H1 (cell line): ENCODE results near the gene EPHA7. TPM values are rescaled to one million over a fixed set of nuclear protein-coding genes. Genes with fewer than 3 reads are reported as not detected.

Experiments used
- CTCF ChIA-PET: fragments of 300-600 bp; sonication (Branson Sonifier 250); formaldehyde crosslinking; loops from one replicate; lab custom pipeline; 2021; ENCODE audit not compliant: partially characterized antibody; lab: Charles Lee
- POLR2A ChIA-PET: fragments of 300-600 bp; sonication (Branson Sonifier 250); formaldehyde crosslinking; loops from one replicate; lab custom pipeline; 2021; ENCODE audit warnings: inconsistent platforms; ENCODE audit not compliant: partially characterized antibody; lab: Charles Lee
- DNase-seq, 2 experiments: peaks; one replicate each; pipeline versions ENCODE4 v3.0.0 to v3.0.0-alpha.2; 2010 to 2022; ENCODE audit warnings: low spot score in 2 of 2, low read depth in 1 of 2, mixed read lengths in 1 of 2
- FAIRE-seq: peaks from 2 replicates; lab custom pipeline; 2011; peaks lifted over from hg19 to GRCh38; lab: Jason Lieb, UNC
- H2AFZ ChIP-seq: 2 replicates; pipeline ENCODE4 v1.8.1; 2012; ENCODE audit warnings: low read length, inconsistent platforms
- H2AK5ac ChIP-seq: 2 replicates; pipeline ENCODE4 v1.6.1; 2013; ENCODE audit warnings: low read depth, low read length
- H2BK120ac ChIP-seq: replicated peaks from 2 replicates; pipeline ENCODE3; 2013; ENCODE audit warnings: low read depth, low read length, inconsistent platforms
- H2BK12ac ChIP-seq: 2 replicates; pipeline ENCODE4 v1.6.1; 2013; ENCODE audit warnings: low read depth, low read length
- H2BK15ac ChIP-seq: 2 replicates; pipeline ENCODE4 v1.6.1; 2013; ENCODE audit warnings: low read length
- H2BK20ac ChIP-seq: 2 replicates; pipeline ENCODE4 v1.6.1; 2013; ENCODE audit warnings: low read length
- H2BK5ac ChIP-seq: 2 replicates; pipeline ENCODE4 v1.6.1; 2013; ENCODE audit warnings: low read depth, low read length
- H3K14ac ChIP-seq: 2 replicates; pipeline ENCODE4 v1.6.1; 2013; ENCODE audit warnings: inconsistent platforms; ENCODE audit not compliant: insufficient read length
- H3K18ac ChIP-seq: 2 replicates; pipeline ENCODE4 v1.6.1; 2013; ENCODE audit warnings: low read length; ENCODE audit errors: extremely low read depth
- H3K23ac ChIP-seq: 2 replicates; pipeline ENCODE4 v1.6.1; 2013; ENCODE audit warnings: inconsistent platforms; ENCODE audit not compliant: insufficient read length
- H3K23me2 ChIP-seq: 2 replicates; pipeline ENCODE4 v1.6.1; 2013; ENCODE audit warnings: low read depth, low read length
- H3K27ac ChIP-seq: 2 replicates; pipeline ENCODE4 v1.6.1; 2011; ENCODE audit warnings: low read depth, low read length, inconsistent platforms
- H3K27me3 ChIP-seq, 4 experiments: replicated peaks in 1 of 4; 1 replicate in 1 of 4; 2 replicates in 3 of 4; pipeline versions ENCODE4 v1.6.1 to v1.8.1; 2011 to 2013; ENCODE audit warnings: low read length in 3 of 4, mild to moderate bottlenecking in 3 of 4, inconsistent platforms in 2 of 4, mixed read lengths in 2 of 4, moderate library complexity in 1 of 4; ENCODE audit not compliant: control insufficient read depth in 3 of 4, insufficient read depth in 3 of 4; ENCODE audit errors: extremely low read depth in 1 of 4
- H3K36me3 ChIP-seq, 4 experiments: 2 replicates each; pipeline versions ENCODE4 v1.6.1 to v1.8.1; 2011 to 2013; ENCODE audit warnings: mild to moderate bottlenecking in 4 of 4, low read length in 3 of 4, moderate library complexity in 2 of 4, control low read depth in 1 of 4, inconsistent platforms in 1 of 4; ENCODE audit not compliant: insufficient read depth in 4 of 4, control insufficient read depth in 2 of 4
- H3K4ac ChIP-seq: replicated peaks from 2 replicates; pipeline ENCODE3; 2013; ENCODE audit warnings: low read length, low read depth, mixed read lengths, inconsistent platforms; ENCODE audit not compliant: insufficient read length
- H3K4me1 ChIP-seq, 4 experiments: replicated peaks in 1 of 4; 1 replicate in 1 of 4; 2 replicates in 3 of 4; pipeline versions ENCODE4 v1.6.1 to v1.8.1; 2011 to 2013; ENCODE audit warnings: low read length in 3 of 4, inconsistent platforms in 2 of 4, mixed read lengths in 1 of 4; ENCODE audit not compliant: insufficient read depth in 4 of 4, control insufficient read depth in 3 of 4
- H3K4me2 ChIP-seq, 2 experiments: 2 replicates each; pipeline versions ENCODE4 v1.6.1 to v1.8.1; 2011 to 2013; ENCODE audit warnings: low read depth in 2 of 2, low read length in 2 of 2, control low read depth in 1 of 2, inconsistent platforms in 1 of 2, mild to moderate bottlenecking in 1 of 2; ENCODE audit not compliant: insufficient read depth in 1 of 2
- H3K4me3 ChIP-seq, 4 experiments: fragments of 200-600, 300-600 bp in 1 of 4; sonication (generic), shearing (Covaris generic), sonication (Bioruptor Twin) in 1 of 4; 2 replicates each; pipeline versions ENCODE4 v1.5.1 to v1.8.1; 2011 to 2016; ENCODE audit warnings: low read length in 4 of 4, low read depth in 3 of 4, control low read depth in 2 of 4, inconsistent platforms in 2 of 4, mild to moderate bottlenecking in 2 of 4, mixed read lengths in 1 of 4, moderate library complexity in 1 of 4; ENCODE audit not compliant: insufficient read depth in 2 of 4; ENCODE audit errors: extremely low read depth in 1 of 4
- H3K56ac ChIP-seq: replicated peaks from 2 replicates; pipeline ENCODE3; 2013; ENCODE audit warnings: low read depth, mild to moderate bottlenecking, mixed read lengths, low read length, inconsistent platforms; ENCODE audit not compliant: insufficient read length
- H3K79me1 ChIP-seq: 2 replicates; pipeline ENCODE4 v1.6.1; 2013; ENCODE audit warnings: low read depth, low read length, control low read depth
- H3K79me2 ChIP-seq, 2 experiments: 2 replicates each; pipeline versions ENCODE4 v1.6.1 to v1.8.1; 2012 to 2013; ENCODE audit warnings: low read length in 2 of 2, mild to moderate bottlenecking in 2 of 2, inconsistent platforms in 1 of 2; ENCODE audit not compliant: insufficient read depth in 2 of 2, control insufficient read depth in 1 of 2
- H3K9ac ChIP-seq, 4 experiments: replicated peaks in 1 of 4; 1 replicate in 1 of 4; 2 replicates in 3 of 4; pipeline versions ENCODE4 v1.6.1 to v1.8.1; 2011 to 2013; ENCODE audit warnings: low read depth in 3 of 4, low read length in 3 of 4, control low read depth in 2 of 4, mild to moderate bottlenecking in 2 of 4, moderate library complexity in 2 of 4, inconsistent platforms in 1 of 4; ENCODE audit errors: extremely low read depth in 1 of 4
- H3K9me3 ChIP-seq, 2 experiments: 2 replicates each; pipeline versions ENCODE4 v1.6.1 to v1.8.1; 2012 to 2013; ENCODE audit warnings: mild to moderate bottlenecking in 2 of 2, moderate library complexity in 2 of 2, control low read depth in 1 of 2, inconsistent platforms in 1 of 2, low read depth in 1 of 2, low read length in 1 of 2, mixed read lengths in 1 of 2; ENCODE audit not compliant: insufficient read depth in 2 of 2
- H4K20me1 ChIP-seq, 2 experiments: replicated peaks in 1 of 2; 2 replicates each; pipeline versions ENCODE3 to v1.8.1; 2011 to 2013; ENCODE audit warnings: inconsistent platforms in 2 of 2, low read length in 2 of 2, mild to moderate bottlenecking in 1 of 2; ENCODE audit not compliant: insufficient read depth in 2 of 2, control insufficient read depth in 1 of 2
- H4K5ac ChIP-seq: 2 replicates; pipeline ENCODE4 v1.6.1; 2013; ENCODE audit warnings: low read length, low read depth, mixed read lengths, inconsistent platforms; ENCODE audit not compliant: insufficient read length
- H4K8ac ChIP-seq: 2 replicates; pipeline ENCODE4 v1.8.0; 2013; ENCODE audit warnings: mild to moderate bottlenecking, moderate library complexity, low read length, inconsistent platforms; ENCODE audit not compliant: insufficient read depth; ENCODE audit errors: extremely low read depth
- H4K91ac ChIP-seq: replicated peaks from 2 replicates; pipeline ENCODE3; 2013; ENCODE audit warnings: low read length, mixed read lengths, inconsistent platforms; ENCODE audit not compliant: insufficient read length
- CEBPB ChIP-seq: IDR thresholded peaks from 2 replicates; pipeline ENCODE4 v1.6.1; 2012; ENCODE audit warnings: low read depth, low read length
- HDAC6 ChIP-seq: IDR thresholded peaks from one replicate; pipeline ENCODE4 v1.7.1; 2012; ENCODE audit warnings: low read depth, mild to moderate bottlenecking, inconsistent platforms, low read length, moderate library complexity
- PHF8 ChIP-seq: fragments of 200-600 bp; sonication (generic); conservative IDR thresholded peaks from 2 replicates; pipeline ENCODE4 v1.7.1; 2012; ENCODE audit warnings: low read depth, mild to moderate bottlenecking, inconsistent platforms, low read length, moderate library complexity
- POLR2A ChIP-seq, 2 experiments: IDR thresholded peaks; 1 replicate in 1 of 2; 2 replicates in 1 of 2; pipeline ENCODE4 v1.6.1; 2011; ENCODE audit warnings: low read depth in 2 of 2, low read length in 2 of 2, mild to moderate bottlenecking in 2 of 2; ENCODE audit errors: control extremely low read depth in 1 of 2
- POLR2AphosphoS5 ChIP-seq: IDR thresholded peaks from 2 replicates; pipeline ENCODE4 v1.6.1; 2011; ENCODE audit warnings: low read depth, low read length
- SP2 ChIP-seq: IDR thresholded peaks from 2 replicates; pipeline ENCODE4 v1.6.1; 2012; ENCODE audit warnings: mild to moderate bottlenecking, low read length, inconsistent platforms
- TBP ChIP-seq: IDR thresholded peaks from 2 replicates; pipeline ENCODE4 v1.6.1; 2011; ENCODE audit warnings: low read depth, low read length, improper control_type of control experiment
- TEAD4 ChIP-seq: IDR thresholded peaks from 2 replicates; pipeline ENCODE4 v1.6.1; 2012; ENCODE audit warnings: low read depth, low read length, inconsistent platforms, mixed read lengths
- WGBS, 2 experiments: shearing (Covaris generic) in 1 of 2; methylation state at CpG; one replicate each; pipeline versions ENCODE4 v1.1.6 to v1.1.7; 2013 to 2015; ENCODE audit warnings: low lambda C conversion rate in 2 of 2, mixed read lengths in 2 of 2, inconsistent platforms in 1 of 2, low coverage in 1 of 2, missing lambda C conversion rate in 1 of 2; ENCODE audit not compliant: insufficient replicate concordance in 2 of 2, insufficient coverage in 1 of 2, insufficient read length in 1 of 2; ENCODE audit errors: extremely low coverage in 1 of 2, missing lambda C conversion rate in 1 of 2; 5-methylcytosine and 5-hydroxymethylcytosine counted together
- polyA plus RNA-seq, 7 experiments: library from polyadenylated mRNA; depleted of rRNA in 3 of 7; stranded (reverse) in 5 of 7; unstranded in 2 of 7; fragments of >200 nt in 5 of 7; fragments of 200-250 nt in 2 of 7; gene quantifications; 1 replicate in 5 of 7; 2 replicates in 1 of 7; 4 replicates in 1 of 7; pipeline versions ENCODE4 v1.2.1 to v1.2.3, GENCODE V29; 2011 to 2013; ENCODE audit warnings: missing spikeins in 2 of 7, mixed read lengths in 2 of 7
- total RNA-seq: library from RNA; stranded (reverse); fragmentation: NEBNext Ultra II Directional; extraction: Animal tissue kit (Norgen Biotek cat#: 25700); gene quantifications from 2 replicates; pipeline ENCODE4 v1.2.1, GENCODE V29; 2021
- TF ChIP-seq, protein P1 (sequence below): IDR thresholded peaks from 2 replicates; pipeline ENCODE4 v1.6.1; 2012; ENCODE audit warnings: inconsistent platforms
- TF ChIP-seq, protein P2 (sequence below): IDR thresholded peaks from 2 replicates; pipeline ENCODE4 v1.6.1; 2011; ENCODE audit warnings: low read depth, mild to moderate bottlenecking, low read length; ENCODE audit not compliant: insufficient read depth

The EPHA7 gene
- total and polyA plus RNA-seq, 2 of the 8 experiments (the other 6 are each of a cell fraction or from before 2014, with no cell fraction given): 1.3 to 6.8 TPM

DNA sequence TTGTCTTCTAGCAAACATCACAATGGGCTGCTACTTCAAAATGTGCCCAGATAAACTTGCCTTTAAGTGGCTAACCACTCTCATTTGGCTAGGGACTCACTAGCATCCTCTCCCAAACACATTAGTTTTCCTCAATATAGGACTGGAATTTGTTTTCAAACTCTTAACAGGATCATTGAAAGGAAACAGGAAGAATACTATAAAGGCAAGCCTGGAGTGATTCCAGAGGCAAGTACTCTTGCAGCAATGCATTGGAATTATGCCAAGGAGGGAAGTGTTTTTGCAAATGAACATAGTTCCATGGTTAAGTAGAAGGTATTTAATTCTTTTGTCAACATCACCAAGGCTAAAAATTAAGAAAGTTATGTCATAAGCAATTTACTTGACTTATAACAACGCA lies 12.2 kb downstream of the EPHA7 start:
- Histone ChIP-seq H3K36me3 (peaks cover 2 to 5% (median 3%) of the 10 kb centered on the region in 4 experiments; a peak in 4 of 8 replicates), H2BK20ac (no peak overlapping the region), H3K4me3 (no peak overlapping the region), H2BK5ac (no peak overlapping the region), H4K5ac (no peak overlapping the region), H2AFZ (no peak overlapping the region), H4K91ac (no peak overlapping the region), H3K14ac (no peak overlapping the region), H4K8ac (no peak overlapping the region), H2BK12ac (no peak overlapping the region), H3K4me2 (no peak overlapping the region), H2AK5ac (no peak overlapping the region), H3K27ac (no peak overlapping the region), H2BK120ac (no peak overlapping the region), H3K18ac (no peak overlapping the region), H4K20me1 (no peaks in the 10 kb centered on the region), H3K79me2 (no peaks in the 10 kb centered on the region), H2BK15ac (no peak overlapping the region), H3K4me1 (no peaks in the 10 kb centered on the region), H3K79me1 (no peaks in the 10 kb centered on the region), H3K9me3 (no peaks in the 10 kb centered on the region)
- DNase-seq (no peak), FAIRE-seq (no peak)
- POLR2A ChIA-PET: no interaction called here
- WGBS, 2 experiments: 100% methylated on average over 1 of the region's 1 CpG; no CpG with 5 or more reads in 1 of the 2 experiments
- TF ChIP-seq, protein P1, sequence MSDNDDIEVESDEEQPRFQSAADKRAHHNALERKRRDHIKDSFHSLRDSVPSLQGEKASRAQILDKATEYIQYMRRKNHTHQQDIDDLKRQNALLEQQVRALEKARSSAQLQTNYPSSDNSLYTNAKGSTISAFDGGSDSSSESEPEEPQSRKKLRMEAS: no peak
- TF ChIP-seq POLR2A (IDR thresholded peaks at IDR 0.05; ENCODE audit: control extremely low read depth in 1 of 2, low read depth in 2 of 2, low read length in 2 of 2): no peak
- no peak for TF ChIP-seq TEAD4
- TF ChIP-seq, protein P2, sequence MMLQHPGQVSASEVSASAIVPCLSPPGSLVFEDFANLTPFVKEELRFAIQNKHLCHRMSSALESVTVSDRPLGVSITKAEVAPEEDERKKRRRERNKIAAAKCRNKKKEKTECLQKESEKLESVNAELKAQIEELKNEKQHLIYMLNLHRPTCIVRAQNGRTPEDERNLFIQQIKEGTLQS: no peak
- no peak for TF ChIP-seq HDAC6
- no peak for TF ChIP-seq SP2
- TF ChIP-seq TBP: no peak
- no peak for TF ChIP-seq CEBPB
- TF ChIP-seq PHF8: no peak
- TF ChIP-seq POLR2AphosphoS5: no peak
- TF ChIP-seq, all 59 proteins: peak for 0
- Histone ChIP-seq H3K27me3 (no peaks in the 10 kb centered on the region), H3K23me2 (no peaks in the 10 kb centered on the region), H3K56ac (no peak overlapping the region), H3K9ac (no peak overlapping the region), H3K23ac (no peak overlapping the region), H3K4ac (no peak overlapping the region)
- CTCF ChIA-PET: interaction anchor here (2.0 kb wide), 1 partner anchor 11 kb away, joined by 5 read pairs; no protein-coding TSS in a partner anchor
